ENCODE data around the gene ACAD10. TPM values are rescaled to one million over a fixed set of nuclear protein-coding genes. Genes with fewer than 3 reads are reported as not detected.

Gene ACAD10
- total RNA-seq, 2 experiments from 2014 or later: 15.0 to 35.3 TPM

- H3K27ac ChIP-seq (ENCODE audit: low read depth, low read length, poor library complexity, severe bottlenecking): no peak overlapping the region
- intact Hi-C loops (cut with micrococcal nuclease; ENCODE audit: unreplicated experiment): no loop called here
- H3K79me2 ChIP-seq (ENCODE audit: insufficient read depth, low read depth, low read length): no peaks in the 10 kb centered on the region
- POLR2A ChIA-PET: no interaction called here
- CTCF ChIA-PET (ENCODE audit: unreplicated experiment): no interaction called here
- BruUV-seq (replicated peaks): no TSS peak
- no peak overlapping the region for H3K4me3 ChIP-seq (ENCODE audit: low read depth, low read length, poor library complexity, severe bottlenecking)
- no peak overlapping the region for H3K4me2 ChIP-seq (ENCODE audit: low read length)
- peaks cover 1% of the 10 kb centered on the region for H3K4me1 ChIP-seq (ENCODE audit: insufficient read depth, low read length, poor library complexity, severe bottlenecking)
- TF ChIP-seq CTCF (conservative IDR thresholded peaks at IDR 0.05; ENCODE audit: low read length): no peak
- no peak for TF ChIP-seq EZH2phosphoT487 (IDR thresholded peaks at IDR 0.05; ENCODE audit: borderline replicate concordance, low read depth, low read length)
- H2AFZ ChIP-seq (ENCODE audit: low read length): no peak overlapping the region
- H3K9me2 ChIP-seq (ENCODE audit: insufficient read depth, low read length): no peaks in the 10 kb centered on the region
- no peaks in the 10 kb centered on the region for H3K9me3 ChIP-seq (ENCODE audit: low read length)
- H3K36me3 ChIP-seq (ENCODE audit: insufficient read depth, low read length): no peaks in the 10 kb centered on the region
- DNase-seq (ENCODE audit: low spot score): no peak
- no peaks in the 10 kb centered on the region for H4K20me1 ChIP-seq (ENCODE audit: insufficient read depth, low read length)
Measured at GRCh38 chr12:111781085-111781658, 95.3 kb downstream of the ACAD10 start.

- BruUV-seq (replicated peaks): no TSS peak
- H3K36me3 ChIP-seq (ENCODE audit: insufficient read depth, low read length): no peaks in the 10 kb centered on the region
- TF ChIP-seq CTCF (conservative IDR thresholded peaks at IDR 0.05; ENCODE audit: low read length) (no peak), EZH2phosphoT487 (IDR thresholded peaks at IDR 0.05; ENCODE audit: borderline replicate concordance, low read depth, low read length) (no peak)
- H3K9me2 ChIP-seq (ENCODE audit: insufficient read depth, low read length): no peaks in the 10 kb centered on the region
- no peak overlapping the region for H3K4me3 ChIP-seq (ENCODE audit: low read depth, low read length, poor library complexity, severe bottlenecking)
- intact Hi-C loops (cut with micrococcal nuclease; ENCODE audit: unreplicated experiment): no loop called here
- H2AFZ ChIP-seq (ENCODE audit: low read length): no peak overlapping the region
- no peaks in the 10 kb centered on the region for H3K9me3 ChIP-seq (ENCODE audit: low read length)
- H3K4me1 ChIP-seq (ENCODE audit: insufficient read depth, low read length, poor library complexity, severe bottlenecking): no peaks in the 10 kb centered on the region
- no peak overlapping the region for H3K4me2 ChIP-seq (ENCODE audit: low read length)
- POLR2A ChIA-PET: no interaction called here
- no peak overlapping the region for H3K27ac ChIP-seq (ENCODE audit: low read depth, low read length, poor library complexity, severe bottlenecking)
- H3K79me2 ChIP-seq (ENCODE audit: insufficient read depth, low read depth, low read length): no peaks in the 10 kb centered on the region
- H4K20me1 ChIP-seq (ENCODE audit: insufficient read depth, low read length): no peaks in the 10 kb centered on the region
- DNase-seq (ENCODE audit: low spot score): no peak
- CTCF ChIA-PET (ENCODE audit: unreplicated experiment): no interaction called here
Measured at GRCh38 chr12:111783046-111783445, 97.2 kb downstream of the ACAD10 start.

GRCh38 chr12:111784953-111785352, 99.1 kb downstream of the ACAD10 start:
- POLR2A ChIA-PET: no interaction called here
- TF ChIP-seq CTCF (conservative IDR thresholded peaks at IDR 0.05; ENCODE audit: low read length) (no peak), EZH2phosphoT487 (IDR thresholded peaks at IDR 0.05; ENCODE audit: borderline replicate concordance, low read depth, low read length) (no peak)
- no peak overlapping the region for H3K4me3 ChIP-seq (ENCODE audit: low read depth, low read length, poor library complexity, severe bottlenecking)
- H3K9me3 ChIP-seq (ENCODE audit: low read length): no peaks in the 10 kb centered on the region
- BruUV-seq (replicated peaks): no TSS peak
- CTCF ChIA-PET (ENCODE audit: unreplicated experiment): interaction anchor here (1.0 kb wide), 1 partner anchor 28 kb away, joined by 3 read pairs; no protein-coding TSS in a partner anchor
- H3K4me1 ChIP-seq (ENCODE audit: insufficient read depth, low read length, poor library complexity, severe bottlenecking): no peaks in the 10 kb centered on the region
- H3K9me2 ChIP-seq (ENCODE audit: insufficient read depth, low read length): no peaks in the 10 kb centered on the region
- H4K20me1 ChIP-seq (ENCODE audit: insufficient read depth, low read length): no peaks in the 10 kb centered on the region
- H3K79me2 ChIP-seq (ENCODE audit: insufficient read depth, low read depth, low read length): no peaks in the 10 kb centered on the region
- no peaks in the 10 kb centered on the region for H3K36me3 ChIP-seq (ENCODE audit: insufficient read depth, low read length)
- H2AFZ ChIP-seq (ENCODE audit: low read length): no peak overlapping the region
- no peak overlapping the region for H3K27ac ChIP-seq (ENCODE audit: low read depth, low read length, poor library complexity, severe bottlenecking)
- no peak for DNase-seq (ENCODE audit: low spot score)
- no peak overlapping the region for H3K4me2 ChIP-seq (ENCODE audit: low read length)
- intact Hi-C loops (cut with micrococcal nuclease; ENCODE audit: unreplicated experiment): no loop called here
